C4-2B (cell line): Measurements from ENCODE around the gene MORN1.
A peak's percentile ranks its signal among the peaks of the same experiment; 100 is the strongest.

Experiments
- H3K27ac ChIP-seq: fragments of 450-650 bp; 2 replicates; pipeline ENCODE4 v1.5.1; 2017
- ZFX ChIP-seq: fragments of 450-650 bp; IDR thresholded peaks from 2 replicates; pipeline ENCODE4 v1.6.1; 2017
- TF ChIP-seq, protein P1 (sequence below): fragments of 450-650 bp; conservative IDR thresholded peaks from 2 replicates; pipeline ENCODE4 v1.5.1; 2017; ENCODE audit warnings: mild to moderate bottlenecking

MORN1 gene

DNA sequence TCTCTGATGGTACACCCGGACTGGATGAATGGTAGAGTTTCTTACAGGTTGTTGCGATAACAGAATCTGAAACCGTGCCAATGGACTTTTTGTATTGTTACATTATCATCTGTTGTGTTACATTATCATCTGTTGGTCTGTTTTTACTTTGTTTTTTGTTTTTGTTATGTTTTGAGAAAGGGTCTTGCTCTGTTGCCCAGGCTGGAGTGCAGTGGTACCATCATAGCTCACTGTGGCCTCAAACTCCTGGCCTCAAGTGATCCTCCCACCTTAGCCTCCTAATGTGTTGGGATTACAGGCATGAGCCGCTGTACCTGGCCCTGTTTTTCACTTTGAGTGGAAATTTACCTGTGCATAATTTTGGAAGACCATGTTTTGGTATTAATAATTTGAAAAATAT, 31.2 kb upstream of the MORN1 start:
- no peak for TF ChIP-seq ZFX
- TF ChIP-seq, protein P1, sequence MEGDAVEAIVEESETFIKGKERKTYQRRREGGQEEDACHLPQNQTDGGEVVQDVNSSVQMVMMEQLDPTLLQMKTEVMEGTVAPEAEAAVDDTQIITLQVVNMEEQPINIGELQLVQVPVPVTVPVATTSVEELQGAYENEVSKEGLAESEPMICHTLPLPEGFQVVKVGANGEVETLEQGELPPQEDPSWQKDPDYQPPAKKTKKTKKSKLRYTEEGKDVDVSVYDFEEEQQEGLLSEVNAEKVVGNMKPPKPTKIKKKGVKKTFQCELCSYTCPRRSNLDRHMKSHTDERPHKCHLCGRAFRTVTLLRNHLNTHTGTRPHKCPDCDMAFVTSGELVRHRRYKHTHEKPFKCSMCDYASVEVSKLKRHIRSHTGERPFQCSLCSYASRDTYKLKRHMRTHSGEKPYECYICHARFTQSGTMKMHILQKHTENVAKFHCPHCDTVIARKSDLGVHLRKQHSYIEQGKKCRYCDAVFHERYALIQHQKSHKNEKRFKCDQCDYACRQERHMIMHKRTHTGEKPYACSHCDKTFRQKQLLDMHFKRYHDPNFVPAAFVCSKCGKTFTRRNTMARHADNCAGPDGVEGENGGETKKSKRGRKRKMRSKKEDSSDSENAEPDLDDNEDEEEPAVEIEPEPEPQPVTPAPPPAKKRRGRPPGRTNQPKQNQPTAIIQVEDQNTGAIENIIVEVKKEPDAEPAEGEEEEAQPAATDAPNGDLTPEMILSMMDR: no peak
- H3K27ac ChIP-seq: no peak overlapping the region

DNA sequence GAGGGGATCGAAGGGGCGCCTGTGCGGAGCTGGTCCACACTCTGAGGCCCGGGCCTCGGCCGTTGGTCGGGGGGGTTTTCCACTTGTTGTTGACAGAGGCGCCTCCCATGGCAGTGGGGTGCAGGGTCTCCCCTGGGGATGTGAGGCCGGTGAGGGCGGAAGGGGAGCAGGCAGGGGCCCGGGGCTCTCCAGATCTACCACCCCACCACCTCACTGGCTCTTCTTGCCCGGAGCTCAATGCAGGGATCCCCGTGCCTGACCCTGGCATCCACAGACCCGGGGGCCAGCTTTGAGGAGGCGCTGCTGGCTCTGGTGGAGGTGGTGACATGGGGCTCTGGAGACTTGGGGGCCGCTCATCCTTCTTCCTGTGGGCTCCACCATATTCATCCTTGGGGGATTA, 28.1 kb upstream of the MORN1 start:
- TF ChIP-seq ZFX: no peak
- TF ChIP-seq, protein P1: no peak
- no peak overlapping the region for H3K27ac ChIP-seq

DNA sequence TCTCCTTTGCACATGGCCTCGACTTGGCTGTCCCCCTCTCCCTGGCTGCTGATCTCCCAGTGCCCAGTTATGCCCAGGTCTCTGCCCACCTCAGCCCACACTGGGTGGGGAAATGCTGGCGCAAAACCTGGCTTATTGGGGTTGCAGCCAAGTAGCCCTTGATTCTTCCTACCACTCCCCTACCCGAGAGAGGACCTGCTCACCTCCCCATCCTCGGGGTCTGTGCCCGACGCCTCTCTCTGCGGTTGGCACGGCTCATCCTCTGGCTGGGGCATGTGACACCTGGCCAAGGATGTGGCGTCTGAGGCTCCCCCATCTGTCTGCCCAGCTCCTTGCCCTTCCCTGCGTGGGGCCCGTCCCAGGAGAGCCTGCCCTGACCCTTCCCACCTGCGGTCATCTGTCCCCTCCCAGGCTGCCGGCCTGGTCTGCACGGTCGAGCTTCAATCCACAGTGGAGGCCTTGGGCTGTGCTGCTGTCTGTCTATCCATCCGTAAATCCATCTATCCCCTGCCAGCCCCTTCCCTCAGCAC, 27.5 kb upstream of the MORN1 start:
- TF ChIP-seq, protein P1: no peak
- TF ChIP-seq ZFX: no peak
- no peak overlapping the region for H3K27ac ChIP-seq

DNA sequence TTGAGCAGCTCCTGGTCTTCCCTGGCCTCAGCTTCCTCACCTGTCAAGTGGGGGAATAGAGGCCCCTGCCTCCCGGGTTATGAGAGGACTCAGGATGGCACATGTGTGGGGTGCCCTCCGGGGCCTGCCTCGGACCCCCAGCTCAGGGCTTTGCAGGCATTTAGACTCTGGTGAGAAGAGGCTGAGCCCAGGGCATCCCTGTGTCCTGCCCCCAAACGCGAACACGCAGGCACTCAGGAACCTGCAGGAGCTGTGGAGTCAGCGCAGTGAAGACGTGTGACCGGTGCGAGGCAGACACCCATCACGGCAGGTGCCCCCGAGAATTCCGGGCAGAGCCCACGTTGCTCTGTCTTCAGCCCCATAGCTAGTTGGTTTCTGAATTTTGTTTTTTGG, 26.5 kb upstream of the MORN1 start:
- TF ChIP-seq ZFX: no peak
- TF ChIP-seq, protein P1: no peak
- no peak overlapping the region for H3K27ac ChIP-seq

DNA sequence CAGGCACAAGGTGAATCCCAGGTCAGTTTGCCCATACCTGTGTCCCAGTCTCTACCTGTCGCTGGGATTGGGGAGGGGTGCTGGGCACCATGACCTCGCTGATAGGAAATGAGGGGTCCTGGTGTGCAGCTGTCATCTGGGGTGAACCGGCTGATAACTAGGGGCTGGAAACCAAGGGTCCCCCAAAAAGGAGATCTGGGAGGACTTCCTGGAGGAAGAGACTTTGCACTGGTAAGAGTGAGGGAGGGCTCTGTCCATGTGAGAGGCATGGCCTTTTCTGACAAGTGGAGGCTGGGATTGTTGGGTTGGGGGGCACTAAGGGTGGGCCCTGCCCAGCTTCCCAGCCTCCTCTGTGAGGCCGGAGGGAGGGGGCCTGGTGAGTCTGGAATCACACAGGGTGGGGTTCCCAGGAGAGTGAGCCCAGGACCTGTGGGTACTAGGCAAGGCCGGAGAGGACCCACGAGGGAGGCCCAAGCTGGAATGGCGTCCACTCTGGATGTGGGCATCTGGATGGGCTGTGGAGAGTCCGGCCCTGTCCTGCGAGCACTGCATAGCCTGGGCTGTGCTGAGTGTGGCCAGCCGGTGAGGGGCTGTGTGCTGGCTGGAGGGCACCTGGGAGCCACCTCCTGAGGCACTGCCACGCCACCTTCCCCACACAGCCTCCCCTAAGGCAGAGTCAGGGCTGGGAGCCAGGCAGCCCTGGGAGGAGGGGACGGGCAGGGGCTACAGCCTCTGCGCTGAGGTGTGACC, 25.9 kb upstream of the MORN1 start:
- TF ChIP-seq, protein P1: no peak
- no peak for TF ChIP-seq ZFX
- no peak overlapping the region; the same call in 1 of the 2 replicates for H3K27ac ChIP-seq

DNA sequence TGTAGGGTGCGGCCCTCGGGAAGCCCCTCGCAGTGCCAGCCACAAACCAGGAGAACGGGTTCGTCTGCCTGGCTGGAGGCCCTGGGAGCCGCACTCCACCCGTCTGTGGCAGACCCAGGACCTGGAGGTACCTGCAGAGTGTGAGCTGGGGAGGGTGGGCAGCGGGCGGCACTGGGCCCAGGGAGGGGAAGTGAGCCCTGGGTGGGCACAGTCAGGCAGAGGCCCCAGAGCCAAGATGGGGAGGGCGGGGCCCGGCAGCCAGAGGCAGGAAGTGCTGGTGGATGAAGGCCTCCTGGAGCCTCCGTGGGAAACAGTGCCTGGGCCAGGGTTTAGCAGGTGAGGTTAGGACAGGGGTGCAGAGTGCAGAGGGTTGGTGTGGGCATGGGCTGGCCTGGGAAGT, 25.0 kb upstream of the MORN1 start:
- H3K27ac ChIP-seq: peak overlapping the region; percentile 99
- TF ChIP-seq, protein P1: no peak
- no peak for TF ChIP-seq ZFX

DNA sequence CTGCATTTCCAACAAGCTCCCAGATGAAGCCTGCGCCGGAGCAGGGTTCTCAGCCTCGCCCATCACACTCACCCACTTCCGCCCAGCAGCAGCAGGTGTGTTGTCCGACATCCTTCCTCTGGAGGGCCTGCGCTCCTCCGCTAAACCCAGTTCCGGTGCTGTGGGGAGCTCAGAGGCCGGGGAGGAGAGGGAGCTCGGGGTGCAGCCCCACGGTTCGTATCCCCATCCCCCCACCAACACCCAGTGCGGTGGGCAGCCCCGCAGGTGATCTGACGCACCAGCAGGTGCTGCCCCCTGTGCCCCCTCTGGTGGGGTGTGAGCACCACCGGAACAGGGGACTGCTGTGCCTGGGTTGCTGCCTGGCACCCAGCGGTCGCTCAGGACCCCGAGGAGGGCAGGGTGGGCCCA, 24.5 kb upstream of the MORN1 start:
- H3K27ac ChIP-seq: peak overlapping the region; percentile 99
- TF ChIP-seq, protein P1: no peak
- TF ChIP-seq ZFX: no peak
